Mammary epithelial cell (primary cell): ENCODE results near the gene NEDD9.

Experiments
- EZH2 ChIP-seq: IDR thresholded peaks from 2 replicates; pipeline ENCODE4 v1.6.1; 2012; ENCODE audit warnings: low read length, inconsistent platforms, borderline replicate concordance
- TF ChIP-seq, protein P1 (sequence below), 2 donors: IDR thresholded peaks in 1 of 2; conservative IDR thresholded peaks in 1 of 2; 2 replicates each; pipeline ENCODE4 v1.5.1; 2011 to 2012; ENCODE audit warnings: inconsistent platforms in 2 of 2, low read length in 2 of 2, mild to moderate bottlenecking in 2 of 2, control low read depth in 1 of 2, low read depth in 1 of 2; ENCODE audit not compliant: insufficient read depth in 1 of 2; ENCODE audit errors: extremely low read depth in 1 of 2

DNA sequence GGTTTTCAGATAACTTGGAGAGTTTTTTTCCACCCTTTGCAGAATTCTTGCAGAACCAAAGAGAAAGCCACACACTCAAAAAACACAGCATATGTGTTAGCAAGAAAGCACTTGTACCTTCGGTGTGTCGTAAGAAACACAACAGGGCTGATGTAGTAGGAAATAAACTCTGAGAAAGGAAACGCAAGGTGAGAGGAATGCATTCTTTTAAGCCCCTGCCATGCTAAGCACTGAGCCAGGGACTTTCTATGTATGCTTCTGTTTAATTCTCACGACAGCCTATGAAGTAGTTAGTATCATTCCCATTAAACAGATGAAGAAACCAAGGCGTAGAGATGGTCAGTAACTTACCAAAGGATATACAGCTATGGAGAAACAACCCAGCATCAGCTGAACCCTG lies 23.1 kb downstream of the NEDD9 start:
- TF ChIP-seq, protein P1, sequence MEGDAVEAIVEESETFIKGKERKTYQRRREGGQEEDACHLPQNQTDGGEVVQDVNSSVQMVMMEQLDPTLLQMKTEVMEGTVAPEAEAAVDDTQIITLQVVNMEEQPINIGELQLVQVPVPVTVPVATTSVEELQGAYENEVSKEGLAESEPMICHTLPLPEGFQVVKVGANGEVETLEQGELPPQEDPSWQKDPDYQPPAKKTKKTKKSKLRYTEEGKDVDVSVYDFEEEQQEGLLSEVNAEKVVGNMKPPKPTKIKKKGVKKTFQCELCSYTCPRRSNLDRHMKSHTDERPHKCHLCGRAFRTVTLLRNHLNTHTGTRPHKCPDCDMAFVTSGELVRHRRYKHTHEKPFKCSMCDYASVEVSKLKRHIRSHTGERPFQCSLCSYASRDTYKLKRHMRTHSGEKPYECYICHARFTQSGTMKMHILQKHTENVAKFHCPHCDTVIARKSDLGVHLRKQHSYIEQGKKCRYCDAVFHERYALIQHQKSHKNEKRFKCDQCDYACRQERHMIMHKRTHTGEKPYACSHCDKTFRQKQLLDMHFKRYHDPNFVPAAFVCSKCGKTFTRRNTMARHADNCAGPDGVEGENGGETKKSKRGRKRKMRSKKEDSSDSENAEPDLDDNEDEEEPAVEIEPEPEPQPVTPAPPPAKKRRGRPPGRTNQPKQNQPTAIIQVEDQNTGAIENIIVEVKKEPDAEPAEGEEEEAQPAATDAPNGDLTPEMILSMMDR (conservative IDR thresholded peaks at IDR 0.05 in 1 of 2, IDR thresholded peaks at IDR 0.05 in 1 of 2; ENCODE audit: extremely low read depth in 1 of 2, insufficient read depth in 1 of 2, low read depth in 1 of 2, low read length in 2 of 2) = no peak
- no peak for TF ChIP-seq EZH2
